Gastrocnemius medialis (tissue), 4 donors: ENCODE data around the gene DIAPH3. TPM values are rescaled to one million over a fixed set of nuclear protein-coding genes. Genes with fewer than 3 reads are reported as not detected.

Source experiments
- ATAC-seq, 2 donors: fragments of 150-250 bp; one replicate each; pipeline ENCODE4 v1.9.1; 2016
- DNase-seq, 2 donors: peaks; one replicate each; pipeline ENCODE4 v3.0.0-alpha.2; 2019
- H3K27ac ChIP-seq, 4 donors: fragments of 200-600 bp; sonication (generic); 1 replicate in 1 of 4; 2 replicates in 3 of 4; pipeline ENCODE4 v1.5.1; 2016 to 2018; ENCODE audit warnings: mild to moderate bottlenecking in 2 of 4, moderate library complexity in 1 of 4
- H3K27me3 ChIP-seq, 3 donors: fragments of 200-600 bp; sonication (generic) in 2 of 3; 1 replicate in 1 of 3; 2 replicates in 2 of 3; pipeline versions ENCODE4 v1.5.1 to v1.6.0; 2016 to 2019; ENCODE audit warnings: mild to moderate bottlenecking in 1 of 3, moderate library complexity in 1 of 3
- H3K36me3 ChIP-seq, 2 donors: fragments of 200-600 bp; sonication (generic) in 1 of 2; one replicate each; pipeline ENCODE4 v1.5.1; 2017 to 2018
- H3K4me1 ChIP-seq, 2 donors: fragments of 200-600 bp; sonication (generic) in 1 of 2; one replicate each; pipeline ENCODE4 v1.5.1; 2016 to 2017; ENCODE audit warnings: mild to moderate bottlenecking in 2 of 2
- H3K4me3 ChIP-seq, 4 donors: fragments of 200-600 bp; sonication (generic) in 3 of 4; 1 replicate in 1 of 4; 2 replicates in 3 of 4; pipeline ENCODE4 v1.5.1; 2016 to 2019; ENCODE audit warnings: mild to moderate bottlenecking in 2 of 4
- H3K9me3 ChIP-seq, 3 donors: fragments of 200-600 bp; sonication (generic) in 2 of 3; 1 replicate in 1 of 3; 2 replicates in 2 of 3; pipeline ENCODE4 v1.5.1; 2016 to 2019
- POLR2A ChIP-seq, 2 donors: fragments of 450-650 bp; IDR thresholded peaks; one replicate each; pipeline ENCODE4 v1.6.1; 2017; ENCODE audit warnings: antibody characterized with exemption in 2 of 2, mild to moderate bottlenecking in 2 of 2, moderate library complexity in 2 of 2
- in situ Hi-C, 4 donors: fragments of 200-750 bp; cut with MboI; loops; one replicate each; pipeline versions ENCODE4 v1.15.0 to v1.8.0; 2017; ENCODE audit warnings: low sequenced_read_pairs in 4 of 4
- intact Hi-C: fragments of 100-400 bp; cut with DNase I; formaldehyde crosslinking; loops from one replicate; pipeline ENCODE4 v1.15.1; 2023; ENCODE audit warnings: low total_unique reads
- total RNA-seq, 4 donors: library from RNA; depleted of rRNA; stranded (reverse); fragments of >200 nt; gene quantifications; one replicate each; pipeline versions ENCODE4 v1.1.0 to v1.2.3, GENCODE V29; 2016
- TF ChIP-seq, protein P1 (sequence below), 5 experiments: fragments of 450-650 bp in 3 of 5; fragments of 200-600 bp in 2 of 5; sonication (generic) in 2 of 5; IDR thresholded peaks in 4 of 5; conservative IDR thresholded peaks in 1 of 5; 1 replicate in 4 of 5; 2 replicates in 1 of 5; pipeline ENCODE4 v1.5.1; 2016 to 2019; ENCODE audit warnings: antibody characterized with exemption in 5 of 5, mild to moderate bottlenecking in 3 of 5, moderate library complexity in 3 of 5

DIAPH3 gene
- total RNA-seq, 4 donors from 2014 or later: 0.13 TPM; not detected in 3

DNA sequence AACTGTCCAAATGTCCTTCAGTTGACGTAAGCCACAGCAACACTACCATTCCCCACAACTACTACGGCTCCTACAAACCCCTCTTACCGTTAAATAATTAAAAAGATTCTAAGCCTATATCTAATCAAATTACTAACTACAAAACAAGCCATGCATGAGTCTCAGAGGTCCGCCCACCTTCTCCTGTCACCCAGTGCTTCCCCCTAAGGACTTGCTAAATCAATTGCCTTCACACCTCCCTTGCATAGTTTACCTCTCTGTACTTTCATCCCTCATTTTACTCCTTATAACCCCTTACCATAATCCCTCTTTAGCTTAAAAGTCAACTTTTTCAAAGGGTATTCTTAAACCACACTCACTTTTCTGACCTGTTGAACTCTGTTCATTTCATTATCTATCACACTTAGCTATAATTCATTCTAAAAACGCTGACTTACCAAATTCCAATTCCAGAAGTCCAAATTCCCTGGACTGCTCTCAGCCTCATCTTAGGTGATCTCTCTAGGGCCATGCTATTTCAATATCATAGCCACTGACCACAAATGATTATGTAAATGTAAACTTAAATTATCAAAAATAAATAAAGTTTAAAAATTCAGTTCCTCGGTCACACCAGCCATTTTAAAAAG is 187.8 kb downstream of the DIAPH3 start:
- no peak overlapping the region for H3K4me3 ChIP-seq
- intact Hi-C loops: no loop called here
- no peaks in the 10 kb centered on the region for H3K27me3 ChIP-seq
- in situ Hi-C loops: no loop called here
- DNase-seq (no peak), ATAC-seq (no peak)
- no peaks in the 10 kb centered on the region for H3K4me1 ChIP-seq
- TF ChIP-seq, protein P1, sequence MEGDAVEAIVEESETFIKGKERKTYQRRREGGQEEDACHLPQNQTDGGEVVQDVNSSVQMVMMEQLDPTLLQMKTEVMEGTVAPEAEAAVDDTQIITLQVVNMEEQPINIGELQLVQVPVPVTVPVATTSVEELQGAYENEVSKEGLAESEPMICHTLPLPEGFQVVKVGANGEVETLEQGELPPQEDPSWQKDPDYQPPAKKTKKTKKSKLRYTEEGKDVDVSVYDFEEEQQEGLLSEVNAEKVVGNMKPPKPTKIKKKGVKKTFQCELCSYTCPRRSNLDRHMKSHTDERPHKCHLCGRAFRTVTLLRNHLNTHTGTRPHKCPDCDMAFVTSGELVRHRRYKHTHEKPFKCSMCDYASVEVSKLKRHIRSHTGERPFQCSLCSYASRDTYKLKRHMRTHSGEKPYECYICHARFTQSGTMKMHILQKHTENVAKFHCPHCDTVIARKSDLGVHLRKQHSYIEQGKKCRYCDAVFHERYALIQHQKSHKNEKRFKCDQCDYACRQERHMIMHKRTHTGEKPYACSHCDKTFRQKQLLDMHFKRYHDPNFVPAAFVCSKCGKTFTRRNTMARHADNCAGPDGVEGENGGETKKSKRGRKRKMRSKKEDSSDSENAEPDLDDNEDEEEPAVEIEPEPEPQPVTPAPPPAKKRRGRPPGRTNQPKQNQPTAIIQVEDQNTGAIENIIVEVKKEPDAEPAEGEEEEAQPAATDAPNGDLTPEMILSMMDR (IDR thresholded peaks at IDR 0.05 in 4 of 5, conservative IDR thresholded peaks at IDR 0.05 in 1 of 5): no peak
- no peak for TF ChIP-seq POLR2A (IDR thresholded peaks at IDR 0.05)
- H3K9me3 ChIP-seq: no peaks in the 10 kb centered on the region
- no peaks in the 10 kb centered on the region for H3K36me3 ChIP-seq
- no peak overlapping the region for H3K27ac ChIP-seq

DNA sequence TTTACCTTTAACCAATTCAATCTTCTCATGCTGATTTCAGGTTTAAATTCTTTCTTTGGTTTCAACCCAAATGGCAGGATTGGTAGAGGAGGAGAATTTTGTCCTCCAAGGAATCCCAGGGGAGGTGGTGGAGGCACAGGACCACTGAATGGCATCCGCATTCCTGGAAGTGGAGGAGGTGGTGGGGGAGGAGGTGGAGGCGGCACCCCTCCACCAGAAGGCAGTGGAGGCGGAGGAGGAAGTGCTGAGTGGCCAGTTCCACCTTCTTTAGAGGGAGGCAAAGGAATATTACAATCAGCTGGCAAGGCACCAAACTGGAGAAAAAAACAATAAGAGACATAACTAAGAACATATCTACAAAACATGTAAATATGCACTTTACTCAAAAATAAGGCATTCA is 192.9 kb downstream of the DIAPH3 start:
- ATAC-seq (no peak), DNase-seq (no peak)
- Histone ChIP-seq H3K4me1 (no peaks in the 10 kb centered on the region), H3K27ac (no peak overlapping the region), H3K27me3 (no peaks in the 10 kb centered on the region), H3K4me3 (no peak overlapping the region), H3K9me3 (no peaks in the 10 kb centered on the region), H3K36me3 (no peaks in the 10 kb centered on the region)
- intact Hi-C loops (no loop called here), in situ Hi-C loops (no loop called here)
- TF ChIP-seq, protein P1 (IDR thresholded peaks at IDR 0.05 in 4 of 5, conservative IDR thresholded peaks at IDR 0.05 in 1 of 5): no peak
- TF ChIP-seq POLR2A (IDR thresholded peaks at IDR 0.05): no peak

DNA sequence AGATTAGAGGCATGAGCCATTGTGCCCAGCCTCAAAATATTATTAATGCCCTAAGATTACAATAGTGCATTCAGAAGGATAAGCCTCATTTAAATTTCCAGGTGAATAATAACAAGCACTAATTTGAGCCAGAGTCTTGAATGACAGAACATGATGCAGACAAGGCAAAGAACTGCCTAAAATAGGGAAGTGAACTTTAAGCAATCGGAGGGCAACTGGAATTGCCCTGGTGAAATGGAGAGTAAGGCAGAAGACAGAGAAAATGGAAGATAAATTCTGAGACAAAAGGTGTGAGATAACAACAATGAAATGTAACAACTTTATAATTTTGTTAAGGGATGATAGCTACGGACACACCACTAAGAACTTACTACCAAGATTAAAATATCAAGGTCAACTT is 199.9 kb downstream of the DIAPH3 start:
- Histone ChIP-seq H3K9me3 (no peaks in the 10 kb centered on the region), H3K4me3 (no peak overlapping the region), H3K36me3 (no peaks in the 10 kb centered on the region), H3K4me1 (no peaks in the 10 kb centered on the region), H3K27me3 (no peaks in the 10 kb centered on the region), H3K27ac (no peak overlapping the region)
- in situ Hi-C loops (no loop called here), intact Hi-C loops (no loop called here)
- no peak for TF ChIP-seq POLR2A (IDR thresholded peaks at IDR 0.05)
- TF ChIP-seq, protein P1 (IDR thresholded peaks at IDR 0.05 in 4 of 5, conservative IDR thresholded peaks at IDR 0.05 in 1 of 5): no peak
- ATAC-seq (no peak), DNase-seq (no peak)

DNA sequence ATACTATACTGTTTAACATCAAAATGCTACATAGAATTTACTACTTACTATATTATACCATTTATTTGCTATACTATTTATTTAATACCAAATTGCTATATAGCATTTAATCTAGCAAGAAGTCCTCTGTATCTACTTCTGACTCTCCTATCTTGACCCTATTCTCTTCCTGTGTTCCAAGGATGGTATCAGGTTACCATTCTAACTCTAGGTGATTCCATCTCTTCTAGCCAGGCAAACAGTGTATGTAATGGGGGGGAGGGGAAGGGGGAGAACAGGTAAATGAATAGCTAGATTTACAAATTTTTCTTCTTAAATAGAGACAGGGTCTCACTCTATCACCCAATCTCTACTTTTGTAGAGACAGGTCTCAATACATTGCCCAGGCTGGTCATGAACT is 200.3 kb downstream of the DIAPH3 start:
- Histone ChIP-seq H3K27ac (no peak overlapping the region), H3K4me3 (no peak overlapping the region), H3K9me3 (no peaks in the 10 kb centered on the region), H3K4me1 (no peaks in the 10 kb centered on the region), H3K36me3 (no peaks in the 10 kb centered on the region), H3K27me3 (no peaks in the 10 kb centered on the region)
- intact Hi-C loops (no loop called here), in situ Hi-C loops (no loop called here)
- DNase-seq: no peak
- no peak for TF ChIP-seq POLR2A (IDR thresholded peaks at IDR 0.05)
- TF ChIP-seq, protein P1 (IDR thresholded peaks at IDR 0.05 in 4 of 5, conservative IDR thresholded peaks at IDR 0.05 in 1 of 5): no peak
- no peak for ATAC-seq

DNA sequence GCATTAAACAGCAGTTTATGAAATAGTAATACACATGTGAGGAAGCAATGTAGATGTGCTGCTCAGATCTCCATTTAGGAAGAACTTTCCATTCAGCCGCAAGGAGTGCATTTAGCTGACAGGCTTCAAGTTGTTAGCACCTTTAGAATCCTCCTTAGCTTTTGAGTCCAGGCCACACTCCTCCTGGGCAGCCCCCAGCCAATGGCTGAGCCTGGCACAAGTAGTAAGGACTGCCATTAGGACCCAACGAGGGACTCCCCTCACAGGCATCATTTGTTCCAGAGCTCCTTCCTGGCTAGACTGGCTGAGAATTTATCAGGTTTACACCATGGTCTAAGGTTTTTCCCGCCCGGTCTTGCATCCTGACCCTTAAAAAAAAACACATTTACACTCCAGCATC is 201.4 kb downstream of the DIAPH3 start:
- Histone ChIP-seq H3K4me1 (no peaks in the 10 kb centered on the region), H3K27ac (no peak overlapping the region), H3K36me3 (no peaks in the 10 kb centered on the region), H3K27me3 (no peaks in the 10 kb centered on the region), H3K9me3 (no peaks in the 10 kb centered on the region), H3K4me3 (no peak overlapping the region)
- intact Hi-C loops: no loop called here
- in situ Hi-C loops: no loop called here
- TF ChIP-seq, protein P1 (IDR thresholded peaks at IDR 0.05 in 4 of 5, conservative IDR thresholded peaks at IDR 0.05 in 1 of 5): no peak
- TF ChIP-seq POLR2A (IDR thresholded peaks at IDR 0.05): no peak
- DNase-seq: no peak
- ATAC-seq: no peak
